Activated CD4-positive, CD25-positive, alpha-beta regulatory T cell treated with anti-CD3 and anti-CD28 coated beads, Interleukin-2, amount 50 U/mL, for 72 hours (primary cell): ENCODE data around the gene SLC6A18.

Experiments
- DNase-seq: peaks from one replicate; pipeline ENCODE4 v3.0.0; 2021

Gene SLC6A18

GRCh38 chr5:1239505-1240251 is 14.5 kb downstream of the SLC6A18 start:
- DNase-seq: no peak

GRCh38 chr5:1240496-1241260 is 15.5 kb downstream of the SLC6A18 start:
- no peak for DNase-seq

- DNase-seq: no peak
Measured at GRCh38 chr5:1241509-1242080, 16.4 kb downstream of the SLC6A18 start.

GRCh38 chr5:1242733-1243486 is 17.7 kb downstream of the SLC6A18 start:
- no peak for DNase-seq

GRCh38 chr5:1243487-1244130 is 18.4 kb downstream of the SLC6A18 start:
- DNase-seq: no peak

- no peak for DNase-seq
Measured at GRCh38 chr5:1244255-1244654, 19.1 kb downstream of the SLC6A18 start.

- DNase-seq: no peak
Measured at GRCh38 chr5:1244976-1245375, 19.8 kb downstream of the SLC6A18 start.

GRCh38 chr5:1245905-1246576 is 20.9 kb downstream of the SLC6A18 start:
- no peak for DNase-seq

GRCh38 chr5:1246711-1247431 is 21.7 kb downstream of the SLC6A18 start:
- DNase-seq: no peak

- DNase-seq: no peak
Measured at GRCh38 chr5:1247811-1248210, 22.6 kb downstream of the SLC6A18 start.

- DNase-seq: no peak
Measured at GRCh38 chr5:1249366-1250280, 24.4 kb downstream of the SLC6A18 start.

GRCh38 chr5:1251678-1252580 is 26.7 kb downstream of the SLC6A18 start:
- no peak for DNase-seq

- DNase-seq: no peak
Measured at GRCh38 chr5:1252681-1253080, 27.5 kb downstream of the SLC6A18 start.

GRCh38 chr5:1253456-1254105 is 28.4 kb downstream of the SLC6A18 start:
- no peak for DNase-seq

- no peak for DNase-seq
Measured at GRCh38 chr5:1254196-1254595, 29.0 kb downstream of the SLC6A18 start.

GRCh38 chr5:1255081-1255561 is 29.9 kb downstream of the SLC6A18 start:
- DNase-seq: no peak

GRCh38 chr5:1256776-1257175 is 31.6 kb downstream of the SLC6A18 start:
- DNase-seq: no peak

- no peak for DNase-seq
Measured at GRCh38 chr5:1257363-1257762, 32.2 kb downstream of the SLC6A18 start.

- DNase-seq: no peak
Measured at GRCh38 chr5:1257841-1258240, 32.7 kb downstream of the SLC6A18 start.
